ENCODE data around the gene IFNAR2. TPM values are rescaled to one million over a fixed set of nuclear protein-coding genes. Genes with fewer than 3 reads are reported as not detected.

IFNAR2 gene
- total RNA-seq, 1 experiment from 2014 or later: 36.1 TPM

GRCh38 chr21:33268737-33269441 is 39.2 kb downstream of the IFNAR2 start:
- ChIA-PET POLR2A (no interaction called here), CTCF (no interaction called here)
- H3K9me3 Mint-ChIP-seq (ENCODE audit: unreplicated experiment): no peaks in the 10 kb centered on the region
- peaks cover 15% of the 10 kb centered on the region for H3K4me1 ChIP-seq
- no peak for DNase-seq
- H3K36me3 ChIP-seq (ENCODE audit: control insufficient read depth, insufficient read depth, low read length): no peaks in the 10 kb centered on the region
- H3K4me1 Mint-ChIP-seq (ENCODE audit: low read depth, unreplicated experiment): peaks cover 32% of the 10 kb centered on the region
- TF ChIP-seq CTCF (IDR thresholded peaks at IDR 0.05; ENCODE audit: insufficient read depth in 1 of 2, low read depth in 1 of 2, low read length in 1 of 2, severe bottlenecking in 1 of 2, unreplicated experiment in 1 of 2): no peak
- H3K4me3 ChIP-seq (ENCODE audit: low read depth, low read length): no peak overlapping the region
- BruUV-seq (replicated peaks): no TSS peak
- H3K27me3 Mint-ChIP-seq (ENCODE audit: insufficient read depth, unreplicated experiment): no peaks in the 10 kb centered on the region
- H3K9me3 ChIP-seq: no peaks in the 10 kb centered on the region
- H3K27ac Mint-ChIP-seq (ENCODE audit: unreplicated experiment): no peak overlapping the region
- H3K36me3 Mint-ChIP-seq (ENCODE audit: insufficient read depth, unreplicated experiment): peaks cover 36% of the 10 kb centered on the region
- intact Hi-C loops (cut with micrococcal nuclease; ENCODE audit: unreplicated experiment): loop anchor here (5.0 to 10.0 kb wide), 2 partner anchors 56 to 103 kb away; partner anchors contain the start of gene IFNAR1
- no peak overlapping the region for H3K4me3 Mint-ChIP-seq (ENCODE audit: unreplicated experiment)
- H3K27me3 ChIP-seq (replicated peaks; ENCODE audit: control insufficient read depth, insufficient read depth, low read length): no peaks in the 10 kb centered on the region

GRCh38 chr21:33270986-33271385 is 41.2 kb downstream of the IFNAR2 start:
- H3K36me3 Mint-ChIP-seq (ENCODE audit: insufficient read depth, unreplicated experiment): peaks cover 26% of the 10 kb centered on the region
- no peaks in the 10 kb centered on the region for H3K9me3 Mint-ChIP-seq (ENCODE audit: unreplicated experiment)
- peaks cover 24% of the 10 kb centered on the region for H3K4me1 Mint-ChIP-seq (ENCODE audit: low read depth, unreplicated experiment)
- no peak overlapping the region for H3K4me3 ChIP-seq (ENCODE audit: low read depth, low read length)
- ChIA-PET CTCF (no interaction called here), POLR2A (no interaction called here)
- H3K36me3 ChIP-seq (ENCODE audit: control insufficient read depth, insufficient read depth, low read length): no peaks in the 10 kb centered on the region
- no peak overlapping the region for H3K27ac Mint-ChIP-seq (ENCODE audit: unreplicated experiment)
- H3K4me1 ChIP-seq: peaks cover 6% of the 10 kb centered on the region; the same call in 1 of the 2 replicates
- H3K9me3 ChIP-seq: no peaks in the 10 kb centered on the region
- H3K27me3 ChIP-seq (replicated peaks; ENCODE audit: control insufficient read depth, insufficient read depth, low read length): no peaks in the 10 kb centered on the region
- BruUV-seq (replicated peaks): no TSS peak
- H3K4me3 Mint-ChIP-seq (ENCODE audit: unreplicated experiment): no peak overlapping the region
- no peaks in the 10 kb centered on the region for H3K27me3 Mint-ChIP-seq (ENCODE audit: insufficient read depth, unreplicated experiment)
- DNase-seq: no peak
- intact Hi-C loops (cut with micrococcal nuclease; ENCODE audit: unreplicated experiment): loop anchor here (10.0 kb wide), 1 partner anchor 316 kb away; no protein-coding TSS in a partner anchor
- no peak for TF ChIP-seq CTCF (IDR thresholded peaks at IDR 0.05; ENCODE audit: insufficient read depth in 1 of 2, low read depth in 1 of 2, low read length in 1 of 2, severe bottlenecking in 1 of 2, unreplicated experiment in 1 of 2)

- intact Hi-C loops (cut with micrococcal nuclease; ENCODE audit: unreplicated experiment): loop anchor here (10.0 kb wide), 1 partner anchor 318 kb away; no protein-coding TSS in a partner anchor
- POLR2A ChIA-PET: no interaction called here
- peaks cover 23% of the 10 kb centered on the region for H3K36me3 Mint-ChIP-seq (ENCODE audit: insufficient read depth, unreplicated experiment)
- H3K4me1 Mint-ChIP-seq (ENCODE audit: low read depth, unreplicated experiment): peaks cover 10% of the 10 kb centered on the region
- H3K27me3 Mint-ChIP-seq (ENCODE audit: insufficient read depth, unreplicated experiment): no peaks in the 10 kb centered on the region
- H3K27ac Mint-ChIP-seq (ENCODE audit: unreplicated experiment): no peak overlapping the region
- H3K4me3 ChIP-seq (ENCODE audit: low read depth, low read length): no peak overlapping the region
- H3K4me3 Mint-ChIP-seq (ENCODE audit: unreplicated experiment): no peak overlapping the region
- peaks cover 3% of the 10 kb centered on the region; the same call in 1 of the 2 replicates for H3K4me1 ChIP-seq
- BruUV-seq (replicated peaks): no TSS peak
- H3K36me3 ChIP-seq (ENCODE audit: control insufficient read depth, insufficient read depth, low read length): no peaks in the 10 kb centered on the region
- no peak for TF ChIP-seq CTCF (IDR thresholded peaks at IDR 0.05; ENCODE audit: insufficient read depth in 1 of 2, low read depth in 1 of 2, low read length in 1 of 2, severe bottlenecking in 1 of 2, unreplicated experiment in 1 of 2)
- CTCF ChIA-PET: no interaction called here
- peaks cover 9% of the 10 kb centered on the region for H3K9me3 Mint-ChIP-seq (ENCODE audit: unreplicated experiment)
- H3K27me3 ChIP-seq (replicated peaks; ENCODE audit: control insufficient read depth, insufficient read depth, low read length): no peaks in the 10 kb centered on the region
- no peaks in the 10 kb centered on the region for H3K9me3 ChIP-seq
- no peak for DNase-seq
Measured at GRCh38 chr21:33273044-33273443, 43.3 kb downstream of the IFNAR2 start.

All from Caco-2 (cell line).